WTC11 (cell line): ENCODE results near the gene LIMS1.

Experiments
- ATF3 ChIP-seq: sonication (generic); formaldehyde crosslinking; conservative IDR thresholded peaks from 2 replicates; pipeline ENCODE4 v1.8.1; 2022; ENCODE audit warnings: mild to moderate bottlenecking, missing genetic modification reagents
- CREB1 ChIP-seq: sonication (generic); formaldehyde crosslinking; IDR thresholded peaks from 2 replicates; pipeline ENCODE4 v1.8.0; 2023; ENCODE audit warnings: mild to moderate bottlenecking, missing genetic modification reagents
- CREM ChIP-seq: sonication (generic); formaldehyde crosslinking; IDR thresholded peaks from 2 replicates; pipeline ENCODE4 v1.8.1; 2022; ENCODE audit warnings: mild to moderate bottlenecking, missing genetic modification reagents, moderate library complexity
- FOXJ3 ChIP-seq: sonication (generic); formaldehyde crosslinking; IDR thresholded peaks from 2 replicates; pipeline ENCODE4 v1.9.0; 2021; ENCODE audit warnings: missing genetic modification reagents, mild to moderate bottlenecking, borderline replicate concordance
- FOXK1 ChIP-seq: sonication (generic); formaldehyde crosslinking; IDR thresholded peaks from 2 replicates; pipeline ENCODE4 v1.8.0; 2022; ENCODE audit warnings: mild to moderate bottlenecking, moderate library complexity, missing genetic modification reagents
- GABPB1 ChIP-seq: sonication (generic); formaldehyde crosslinking; IDR thresholded peaks from 2 replicates; pipeline ENCODE4 v1.8.1; 2023; ENCODE audit warnings: mild to moderate bottlenecking, missing genetic modification reagents
- NR3C1 ChIP-seq: sonication (generic); formaldehyde crosslinking; conservative IDR thresholded peaks from 2 replicates; pipeline ENCODE4 v1.8.1; 2023; ENCODE audit warnings: low read depth, mild to moderate bottlenecking, missing genetic modification reagents
- SP1 ChIP-seq: sonication (generic); formaldehyde crosslinking; conservative IDR thresholded peaks from 2 replicates; pipeline ENCODE4 v1.8.1; 2022; ENCODE audit warnings: missing genetic modification reagents
- USF2 ChIP-seq: sonication (generic); formaldehyde crosslinking; IDR thresholded peaks from 2 replicates; pipeline ENCODE4 v1.8.1; 2023; ENCODE audit warnings: mild to moderate bottlenecking, missing genetic modification reagents, moderate library complexity
- ZNF317 ChIP-seq: sonication (generic); formaldehyde crosslinking; IDR thresholded peaks from 2 replicates; pipeline ENCODE4 v1.8.1; 2023; ENCODE audit warnings: low read depth, mild to moderate bottlenecking, moderate library complexity, missing genetic modification reagents, borderline replicate concordance
- TF ChIP-seq, protein P1 (sequence below): fragments of 200-600 bp; IDR thresholded peaks from 2 replicates; pipeline ENCODE4 v1.8.0; 2022; ENCODE audit warnings: antibody characterized with exemption
- TF ChIP-seq, protein P2 (sequence below): sonication (generic); formaldehyde crosslinking; IDR thresholded peaks from 2 replicates; pipeline ENCODE4 v1.8.1; 2023; ENCODE audit warnings: mild to moderate bottlenecking, missing genetic modification reagents

DNA sequence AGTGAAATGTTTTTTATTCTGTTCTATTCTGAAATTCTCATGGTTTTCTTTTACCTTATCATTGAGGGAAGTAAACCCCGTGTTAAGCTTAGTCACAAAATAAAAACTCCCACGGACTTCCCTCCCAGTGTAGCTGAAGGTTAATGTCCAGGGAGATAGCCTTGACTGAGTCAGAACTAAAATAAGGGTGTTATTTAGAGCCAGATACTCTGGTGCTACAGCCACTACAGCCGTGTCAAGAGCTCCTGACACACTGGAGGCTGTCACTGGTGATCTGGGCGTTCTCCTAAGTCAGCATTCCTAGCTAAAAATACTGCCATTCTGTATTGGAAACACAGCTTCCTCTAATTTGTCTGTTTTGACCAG lies 103.0 kb downstream of the LIMS1 start:
- TF ChIP-seq, protein P1, sequence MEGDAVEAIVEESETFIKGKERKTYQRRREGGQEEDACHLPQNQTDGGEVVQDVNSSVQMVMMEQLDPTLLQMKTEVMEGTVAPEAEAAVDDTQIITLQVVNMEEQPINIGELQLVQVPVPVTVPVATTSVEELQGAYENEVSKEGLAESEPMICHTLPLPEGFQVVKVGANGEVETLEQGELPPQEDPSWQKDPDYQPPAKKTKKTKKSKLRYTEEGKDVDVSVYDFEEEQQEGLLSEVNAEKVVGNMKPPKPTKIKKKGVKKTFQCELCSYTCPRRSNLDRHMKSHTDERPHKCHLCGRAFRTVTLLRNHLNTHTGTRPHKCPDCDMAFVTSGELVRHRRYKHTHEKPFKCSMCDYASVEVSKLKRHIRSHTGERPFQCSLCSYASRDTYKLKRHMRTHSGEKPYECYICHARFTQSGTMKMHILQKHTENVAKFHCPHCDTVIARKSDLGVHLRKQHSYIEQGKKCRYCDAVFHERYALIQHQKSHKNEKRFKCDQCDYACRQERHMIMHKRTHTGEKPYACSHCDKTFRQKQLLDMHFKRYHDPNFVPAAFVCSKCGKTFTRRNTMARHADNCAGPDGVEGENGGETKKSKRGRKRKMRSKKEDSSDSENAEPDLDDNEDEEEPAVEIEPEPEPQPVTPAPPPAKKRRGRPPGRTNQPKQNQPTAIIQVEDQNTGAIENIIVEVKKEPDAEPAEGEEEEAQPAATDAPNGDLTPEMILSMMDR = no peak
- TF ChIP-seq SP1 (CRISPR knock-in tag) = no peak
- TF ChIP-seq ATF3 (CRISPR knock-in tag) = no peak
- TF ChIP-seq, protein P2, sequence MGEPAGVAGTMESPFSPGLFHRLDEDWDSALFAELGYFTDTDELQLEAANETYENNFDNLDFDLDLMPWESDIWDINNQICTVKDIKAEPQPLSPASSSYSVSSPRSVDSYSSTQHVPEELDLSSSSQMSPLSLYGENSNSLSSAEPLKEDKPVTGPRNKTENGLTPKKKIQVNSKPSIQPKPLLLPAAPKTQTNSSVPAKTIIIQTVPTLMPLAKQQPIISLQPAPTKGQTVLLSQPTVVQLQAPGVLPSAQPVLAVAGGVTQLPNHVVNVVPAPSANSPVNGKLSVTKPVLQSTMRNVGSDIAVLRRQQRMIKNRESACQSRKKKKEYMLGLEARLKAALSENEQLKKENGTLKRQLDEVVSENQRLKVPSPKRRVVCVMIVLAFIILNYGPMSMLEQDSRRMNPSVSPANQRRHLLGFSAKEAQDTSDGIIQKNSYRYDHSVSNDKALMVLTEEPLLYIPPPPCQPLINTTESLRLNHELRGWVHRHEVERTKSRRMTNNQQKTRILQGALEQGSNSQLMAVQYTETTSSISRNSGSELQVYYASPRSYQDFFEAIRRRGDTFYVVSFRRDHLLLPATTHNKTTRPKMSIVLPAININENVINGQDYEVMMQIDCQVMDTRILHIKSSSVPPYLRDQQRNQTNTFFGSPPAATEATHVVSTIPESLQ (CRISPR knock-in tag) = no peak
- no peak for TF ChIP-seq USF2 (CRISPR knock-in tag)
- TF ChIP-seq FOXK1 (CRISPR knock-in tag) = no peak
- TF ChIP-seq GABPB1 (CRISPR knock-in tag) = no peak
- TF ChIP-seq FOXJ3 (CRISPR knock-in tag) = no peak
- TF ChIP-seq NR3C1 (CRISPR knock-in tag) = no peak
- TF ChIP-seq ZNF317 (CRISPR knock-in tag) = no peak
- no peak for TF ChIP-seq CREM (CRISPR knock-in tag)
- TF ChIP-seq CREB1 (CRISPR knock-in tag) = no peak
